ENCODE results near the gene CR2. TPM values are rescaled to one million over a fixed set of nuclear protein-coding genes. Genes with fewer than 3 reads are reported as not detected.

CR2 gene
- total and polyA plus RNA-seq, 4 donors: 0.05 to 0.36 (median 0.14) TPM; not detected in 1

- H3K36me3 ChIP-seq (ENCODE audit: control insufficient read depth in 4 of 4, insufficient read depth in 3 of 4, low read depth in 1 of 4, low read length in 3 of 4): no peaks in the 10 kb centered on the region
- no peak for TF ChIP-seq JUND (IDR thresholded peaks at IDR 0.05)
- no peak for TF ChIP-seq ATF3 (IDR thresholded peaks at IDR 0.05)
- no peak for TF ChIP-seq RXRA (IDR thresholded peaks at IDR 0.05)
- no peak for TF ChIP-seq REST (IDR thresholded peaks at IDR 0.05)
- TF ChIP-seq TAF1 (conservative IDR thresholded peaks at IDR 0.05): no peak
- no peak for TF ChIP-seq CTCF (IDR thresholded peaks at IDR 0.05; ENCODE audit: low read depth, low read length, missing input control)
- no peak for TF ChIP-seq FOXA1 (IDR thresholded peaks at IDR 0.05)
- no peak for TF ChIP-seq YY1 (IDR thresholded peaks at IDR 0.05)
- TF ChIP-seq NR2F2 (IDR thresholded peaks at IDR 0.05): no peak
- TF ChIP-seq GABPA (IDR thresholded peaks at IDR 0.05 in 1 of 2, conservative IDR thresholded peaks at IDR 0.05 in 1 of 2): no peak
- no peak for TF ChIP-seq RAD21 (IDR thresholded peaks at IDR 0.05)
- TF ChIP-seq EGR1 (IDR thresholded peaks at IDR 0.05; ENCODE audit: low read depth in 2 of 2): no peak
- no peaks in the 10 kb centered on the region for H3K4me1 ChIP-seq (ENCODE audit: control insufficient read depth in 4 of 4, insufficient read depth in 4 of 4, low read length in 3 of 4)
- no peak for DNase-seq (ENCODE audit: low spot score)
- peaks cover 0 to 3% (median 0%) of the 10 kb centered on the region in 4 donors for H3K27me3 ChIP-seq (ENCODE audit: control insufficient read depth in 4 of 4, insufficient read depth in 4 of 4, low read length in 3 of 4)
- H3K9ac ChIP-seq (ENCODE audit: low read depth in 1 of 2, low read length in 2 of 2): no peak overlapping the region
- 98% methylated on average over 2 of the region's 2 CpGs for WGBS
- no peaks in the 10 kb centered on the region for H3K9me3 ChIP-seq (ENCODE audit: control insufficient read depth in 4 of 4, low read length in 3 of 4)
- H3K27ac ChIP-seq (ENCODE audit: low read depth in 1 of 2, low read length in 2 of 2): no peak overlapping the region
- no peak overlapping the region for H3K4me3 ChIP-seq (ENCODE audit: low read depth in 1 of 3, low read length in 3 of 3)
Measured at GRCh38 chr1:207431508-207431907, 22.6 kb upstream of the CR2 start.

GRCh38 chr1:207433435-207433834 lies 20.7 kb upstream of the CR2 start:
- H3K27ac ChIP-seq (ENCODE audit: low read depth in 1 of 2, low read length in 2 of 2): no peak overlapping the region
- no peaks in the 10 kb centered on the region for H3K9me3 ChIP-seq (ENCODE audit: control insufficient read depth in 4 of 4, low read length in 3 of 4)
- H3K4me1 ChIP-seq (ENCODE audit: control insufficient read depth in 4 of 4, insufficient read depth in 4 of 4, low read length in 3 of 4): no peaks in the 10 kb centered on the region
- H3K9ac ChIP-seq (ENCODE audit: low read depth in 1 of 2, low read length in 2 of 2): no peak overlapping the region
- H3K4me3 ChIP-seq (ENCODE audit: low read depth in 1 of 3, low read length in 3 of 3): no peak overlapping the region
- TF ChIP-seq SP1 (IDR thresholded peaks at IDR 0.05) (no peak), YY1 (IDR thresholded peaks at IDR 0.05) (no peak), RAD21 (IDR thresholded peaks at IDR 0.05) (no peak), ZBTB33 (IDR thresholded peaks at IDR 0.05) (no peak), ATF3 (IDR thresholded peaks at IDR 0.05) (no peak), FOXA2 (IDR thresholded peaks at IDR 0.05) (no peak), EGR1 (IDR thresholded peaks at IDR 0.05; ENCODE audit: low read depth in 2 of 2) (no peak), FOXA1 (IDR thresholded peaks at IDR 0.05) (no peak), NR2F2 (IDR thresholded peaks at IDR 0.05) (no peak), HNF4G (IDR thresholded peaks at IDR 0.05) (no peak), RXRA (IDR thresholded peaks at IDR 0.05) (no peak), MAX (IDR thresholded peaks at IDR 0.05) (no peak), REST (IDR thresholded peaks at IDR 0.05) (no peak), TAF1 (conservative IDR thresholded peaks at IDR 0.05) (no peak), CTCF (IDR thresholded peaks at IDR 0.05; ENCODE audit: low read depth, low read length, missing input control) (no peak)
- DNase-seq (ENCODE audit: low spot score): no peak
- peaks cover 0 to 3% (median 0%) of the 10 kb centered on the region in 4 donors for H3K27me3 ChIP-seq (ENCODE audit: control insufficient read depth in 4 of 4, insufficient read depth in 4 of 4, low read length in 3 of 4)
- WGBS: 93% methylated on average over 3 of the region's 3 CpGs
- no peaks in the 10 kb centered on the region for H3K36me3 ChIP-seq (ENCODE audit: control insufficient read depth in 4 of 4, insufficient read depth in 3 of 4, low read depth in 1 of 4, low read length in 3 of 4)

Data from liver (tissue), 9 donors.